H1 (cell line): Measurements from ENCODE around the gene DLG4. TPM values are rescaled to one million over a fixed set of nuclear protein-coding genes. Genes with fewer than 3 reads are reported as not detected.

ENCODE experiments used
- CTCF ChIA-PET: fragments of 300-600 bp; sonication (Branson Sonifier 250); formaldehyde crosslinking; loops from one replicate; lab custom pipeline; 2021; ENCODE audit not compliant: partially characterized antibody; lab: Charles Lee
- POLR2A ChIA-PET: fragments of 300-600 bp; sonication (Branson Sonifier 250); formaldehyde crosslinking; loops from one replicate; lab custom pipeline; 2021; ENCODE audit warnings: inconsistent platforms; ENCODE audit not compliant: partially characterized antibody; lab: Charles Lee
- DNase-seq, 2 experiments: peaks; one replicate each; pipeline versions ENCODE4 v3.0.0 to v3.0.0-alpha.2; 2010 to 2022; ENCODE audit warnings: low spot score in 2 of 2, low read depth in 1 of 2, mixed read lengths in 1 of 2
- FAIRE-seq: peaks from 2 replicates; lab custom pipeline; 2011; peaks lifted over from hg19 to GRCh38; lab: Jason Lieb, UNC
- H2AFZ ChIP-seq: 2 replicates; pipeline ENCODE4 v1.8.1; 2012; ENCODE audit warnings: low read length, inconsistent platforms
- H2AK5ac ChIP-seq: 2 replicates; pipeline ENCODE4 v1.6.1; 2013; ENCODE audit warnings: low read depth, low read length
- H2BK120ac ChIP-seq: replicated peaks from 2 replicates; pipeline ENCODE3; 2013; ENCODE audit warnings: low read depth, low read length, inconsistent platforms
- H2BK12ac ChIP-seq: 2 replicates; pipeline ENCODE4 v1.6.1; 2013; ENCODE audit warnings: low read depth, low read length
- H2BK15ac ChIP-seq: 2 replicates; pipeline ENCODE4 v1.6.1; 2013; ENCODE audit warnings: low read length
- H2BK20ac ChIP-seq: 2 replicates; pipeline ENCODE4 v1.6.1; 2013; ENCODE audit warnings: low read length
- H2BK5ac ChIP-seq: 2 replicates; pipeline ENCODE4 v1.6.1; 2013; ENCODE audit warnings: low read depth, low read length
- H3K14ac ChIP-seq: 2 replicates; pipeline ENCODE4 v1.6.1; 2013; ENCODE audit warnings: inconsistent platforms; ENCODE audit not compliant: insufficient read length
- H3K18ac ChIP-seq: 2 replicates; pipeline ENCODE4 v1.6.1; 2013; ENCODE audit warnings: low read length; ENCODE audit errors: extremely low read depth
- H3K23ac ChIP-seq: 2 replicates; pipeline ENCODE4 v1.6.1; 2013; ENCODE audit warnings: inconsistent platforms; ENCODE audit not compliant: insufficient read length
- H3K23me2 ChIP-seq: 2 replicates; pipeline ENCODE4 v1.6.1; 2013; ENCODE audit warnings: low read depth, low read length
- H3K27ac ChIP-seq: 2 replicates; pipeline ENCODE4 v1.6.1; 2011; ENCODE audit warnings: low read depth, low read length, inconsistent platforms
- H3K27me3 ChIP-seq, 4 experiments: replicated peaks in 1 of 4; 1 replicate in 1 of 4; 2 replicates in 3 of 4; pipeline versions ENCODE4 v1.6.1 to v1.8.1; 2011 to 2013; ENCODE audit warnings: low read length in 3 of 4, mild to moderate bottlenecking in 3 of 4, inconsistent platforms in 2 of 4, mixed read lengths in 2 of 4, moderate library complexity in 1 of 4; ENCODE audit not compliant: control insufficient read depth in 3 of 4, insufficient read depth in 3 of 4; ENCODE audit errors: extremely low read depth in 1 of 4
- H3K36me3 ChIP-seq, 4 experiments: 2 replicates each; pipeline versions ENCODE4 v1.6.1 to v1.8.1; 2011 to 2013; ENCODE audit warnings: mild to moderate bottlenecking in 4 of 4, low read length in 3 of 4, moderate library complexity in 2 of 4, control low read depth in 1 of 4, inconsistent platforms in 1 of 4; ENCODE audit not compliant: insufficient read depth in 4 of 4, control insufficient read depth in 2 of 4
- H3K4ac ChIP-seq: replicated peaks from 2 replicates; pipeline ENCODE3; 2013; ENCODE audit warnings: low read length, low read depth, mixed read lengths, inconsistent platforms; ENCODE audit not compliant: insufficient read length
- H3K4me1 ChIP-seq, 4 experiments: replicated peaks in 1 of 4; 1 replicate in 1 of 4; 2 replicates in 3 of 4; pipeline versions ENCODE4 v1.6.1 to v1.8.1; 2011 to 2013; ENCODE audit warnings: low read length in 3 of 4, inconsistent platforms in 2 of 4, mixed read lengths in 1 of 4; ENCODE audit not compliant: insufficient read depth in 4 of 4, control insufficient read depth in 3 of 4
- H3K4me2 ChIP-seq, 2 experiments: 2 replicates each; pipeline versions ENCODE4 v1.6.1 to v1.8.1; 2011 to 2013; ENCODE audit warnings: low read depth in 2 of 2, low read length in 2 of 2, control low read depth in 1 of 2, inconsistent platforms in 1 of 2, mild to moderate bottlenecking in 1 of 2; ENCODE audit not compliant: insufficient read depth in 1 of 2
- H3K4me3 ChIP-seq, 4 experiments: fragments of 200-600, 300-600 bp in 1 of 4; sonication (generic), shearing (Covaris generic), sonication (Bioruptor Twin) in 1 of 4; 2 replicates each; pipeline versions ENCODE4 v1.5.1 to v1.8.1; 2011 to 2016; ENCODE audit warnings: low read length in 4 of 4, low read depth in 3 of 4, control low read depth in 2 of 4, inconsistent platforms in 2 of 4, mild to moderate bottlenecking in 2 of 4, mixed read lengths in 1 of 4, moderate library complexity in 1 of 4; ENCODE audit not compliant: insufficient read depth in 2 of 4; ENCODE audit errors: extremely low read depth in 1 of 4
- H3K56ac ChIP-seq: replicated peaks from 2 replicates; pipeline ENCODE3; 2013; ENCODE audit warnings: low read depth, mild to moderate bottlenecking, mixed read lengths, low read length, inconsistent platforms; ENCODE audit not compliant: insufficient read length
- H3K79me1 ChIP-seq: 2 replicates; pipeline ENCODE4 v1.6.1; 2013; ENCODE audit warnings: low read depth, low read length, control low read depth
- H3K79me2 ChIP-seq, 2 experiments: 2 replicates each; pipeline versions ENCODE4 v1.6.1 to v1.8.1; 2012 to 2013; ENCODE audit warnings: low read length in 2 of 2, mild to moderate bottlenecking in 2 of 2, inconsistent platforms in 1 of 2; ENCODE audit not compliant: insufficient read depth in 2 of 2, control insufficient read depth in 1 of 2
- H3K9ac ChIP-seq, 4 experiments: replicated peaks in 1 of 4; 1 replicate in 1 of 4; 2 replicates in 3 of 4; pipeline versions ENCODE4 v1.6.1 to v1.8.1; 2011 to 2013; ENCODE audit warnings: low read depth in 3 of 4, low read length in 3 of 4, control low read depth in 2 of 4, mild to moderate bottlenecking in 2 of 4, moderate library complexity in 2 of 4, inconsistent platforms in 1 of 4; ENCODE audit errors: extremely low read depth in 1 of 4
- H3K9me3 ChIP-seq, 2 experiments: 2 replicates each; pipeline versions ENCODE4 v1.6.1 to v1.8.1; 2012 to 2013; ENCODE audit warnings: mild to moderate bottlenecking in 2 of 2, moderate library complexity in 2 of 2, control low read depth in 1 of 2, inconsistent platforms in 1 of 2, low read depth in 1 of 2, low read length in 1 of 2, mixed read lengths in 1 of 2; ENCODE audit not compliant: insufficient read depth in 2 of 2
- H4K20me1 ChIP-seq, 2 experiments: replicated peaks in 1 of 2; 2 replicates each; pipeline versions ENCODE3 to v1.8.1; 2011 to 2013; ENCODE audit warnings: inconsistent platforms in 2 of 2, low read length in 2 of 2, mild to moderate bottlenecking in 1 of 2; ENCODE audit not compliant: insufficient read depth in 2 of 2, control insufficient read depth in 1 of 2
- H4K5ac ChIP-seq: 2 replicates; pipeline ENCODE4 v1.6.1; 2013; ENCODE audit warnings: low read length, low read depth, mixed read lengths, inconsistent platforms; ENCODE audit not compliant: insufficient read length
- H4K8ac ChIP-seq: 2 replicates; pipeline ENCODE4 v1.8.0; 2013; ENCODE audit warnings: mild to moderate bottlenecking, moderate library complexity, low read length, inconsistent platforms; ENCODE audit not compliant: insufficient read depth; ENCODE audit errors: extremely low read depth
- H4K91ac ChIP-seq: replicated peaks from 2 replicates; pipeline ENCODE3; 2013; ENCODE audit warnings: low read length, mixed read lengths, inconsistent platforms; ENCODE audit not compliant: insufficient read length
- BCL11A ChIP-seq, 2 experiments: IDR thresholded peaks; one replicate each; pipeline ENCODE4 v1.6.1; 2011; ENCODE audit warnings: low read depth in 2 of 2, low read length in 2 of 2, mild to moderate bottlenecking in 2 of 2
- BRCA1 ChIP-seq: IDR thresholded peaks from 2 replicates; pipeline ENCODE4 v1.6.1; 2012; ENCODE audit warnings: low read depth, low read length, improper control_type of control experiment
- CHD2 ChIP-seq: IDR thresholded peaks from 2 replicates; pipeline ENCODE4 v1.6.1; 2012; ENCODE audit warnings: low read length, improper control_type of control experiment
- EZH2 ChIP-seq: fragments of 200-600 bp; sonication (generic); IDR thresholded peaks from 2 replicates; pipeline ENCODE4 v1.7.1; 2012; ENCODE audit warnings: low read depth, mild to moderate bottlenecking, moderate library complexity, low read length, inconsistent platforms; ENCODE audit not compliant: severe bottlenecking
- JUN ChIP-seq: IDR thresholded peaks from 2 replicates; pipeline ENCODE4 v1.6.1; 2011; ENCODE audit warnings: low read depth, mild to moderate bottlenecking, improper control_type of control experiment, low read length
- NANOG ChIP-seq: IDR thresholded peaks from 2 replicates; pipeline ENCODE4 v1.6.1; 2011; ENCODE audit warnings: low read length, low read depth, mild to moderate bottlenecking, inconsistent platforms; ENCODE audit not compliant: insufficient read depth, poor library complexity, severe bottlenecking
- RBBP5 ChIP-seq: IDR thresholded peaks from 2 replicates; pipeline ENCODE4 v1.7.1; 2012; ENCODE audit warnings: low read depth, mild to moderate bottlenecking, inconsistent platforms, low read length, moderate library complexity, borderline replicate concordance
- SIN3A ChIP-seq, 2 experiments: IDR thresholded peaks in 1 of 2; conservative IDR thresholded peaks in 1 of 2; 2 replicates each; pipeline ENCODE4 v1.6.1; 2011 to 2012; ENCODE audit warnings: low read length in 2 of 2, improper control_type of control experiment in 1 of 2, low read depth in 1 of 2, mild to moderate bottlenecking in 1 of 2
- SP1 ChIP-seq: IDR thresholded peaks from 2 replicates; pipeline ENCODE4 v1.6.1; 2011; ENCODE audit warnings: low read depth, low read length
- SP2 ChIP-seq: IDR thresholded peaks from 2 replicates; pipeline ENCODE4 v1.6.1; 2012; ENCODE audit warnings: mild to moderate bottlenecking, low read length, inconsistent platforms
- SP4 ChIP-seq: IDR thresholded peaks from 2 replicates; pipeline ENCODE4 v1.6.1; 2012; ENCODE audit warnings: low read length, inconsistent platforms
- SUZ12 ChIP-seq: fragments of 200-600 bp; sonication (generic); IDR thresholded peaks from 2 replicates; pipeline ENCODE4 v1.6.1; 2012; ENCODE audit warnings: mild to moderate bottlenecking, inconsistent platforms, low read length, moderate library complexity, mixed read lengths
- TAF1 ChIP-seq: IDR thresholded peaks from 2 replicates; pipeline ENCODE4 v1.6.1; 2011; ENCODE audit warnings: mild to moderate bottlenecking, low read depth, low read length
- TBP ChIP-seq: IDR thresholded peaks from 2 replicates; pipeline ENCODE4 v1.6.1; 2011; ENCODE audit warnings: low read depth, low read length, improper control_type of control experiment
- WGBS, 2 experiments: shearing (Covaris generic) in 1 of 2; methylation state at CpG; one replicate each; pipeline versions ENCODE4 v1.1.6 to v1.1.7; 2013 to 2015; ENCODE audit warnings: low lambda C conversion rate in 2 of 2, mixed read lengths in 2 of 2, inconsistent platforms in 1 of 2, low coverage in 1 of 2, missing lambda C conversion rate in 1 of 2; ENCODE audit not compliant: insufficient replicate concordance in 2 of 2, insufficient coverage in 1 of 2, insufficient read length in 1 of 2; ENCODE audit errors: extremely low coverage in 1 of 2, missing lambda C conversion rate in 1 of 2; 5-methylcytosine and 5-hydroxymethylcytosine counted together
- polyA plus RNA-seq, 7 experiments: library from polyadenylated mRNA; depleted of rRNA in 3 of 7; stranded (reverse) in 5 of 7; unstranded in 2 of 7; fragments of >200 nt in 5 of 7; fragments of 200-250 nt in 2 of 7; gene quantifications; 1 replicate in 5 of 7; 2 replicates in 1 of 7; 4 replicates in 1 of 7; pipeline versions ENCODE4 v1.2.1 to v1.2.3, GENCODE V29; 2011 to 2013; ENCODE audit warnings: missing spikeins in 2 of 7, mixed read lengths in 2 of 7
- total RNA-seq: library from RNA; stranded (reverse); fragmentation: NEBNext Ultra II Directional; extraction: Animal tissue kit (Norgen Biotek cat#: 25700); gene quantifications from 2 replicates; pipeline ENCODE4 v1.2.1, GENCODE V29; 2021
- TF ChIP-seq, protein P1 (sequence below): IDR thresholded peaks from 2 replicates; pipeline ENCODE4 v1.6.1; 2012; ENCODE audit warnings: inconsistent platforms

Gene DLG4
- total and polyA plus RNA-seq, 2 of the 8 experiments (the other 6 are each of a cell fraction or from before 2014, with no cell fraction given): 18.9 to 45.9 TPM

DNA sequence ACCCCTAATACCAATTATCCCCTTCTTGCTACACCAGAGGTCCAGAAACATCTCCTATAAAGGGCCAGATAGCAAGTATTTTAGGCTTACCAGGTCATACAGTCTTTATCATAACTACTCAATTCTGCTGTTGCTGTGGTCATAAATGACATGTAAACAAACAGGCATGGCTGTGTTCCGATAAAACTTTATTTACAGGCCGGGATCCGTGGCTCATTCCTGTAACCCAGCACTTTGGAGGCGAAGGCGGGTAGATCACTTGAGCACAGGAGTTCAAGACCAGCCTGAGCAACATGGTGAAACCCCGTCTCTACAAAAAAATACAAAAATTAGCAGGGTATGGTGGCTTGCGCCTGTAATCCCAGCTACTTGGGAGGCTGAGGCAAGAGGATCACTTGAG is 52.8 kb downstream of the DLG4 start:
- ChIA-PET POLR2A (interaction anchor here (0.7 to 1.1 kb wide), 2 partner anchors 34 to 112 kb away, joined by 3 read pairs; no protein-coding TSS in a partner anchor), CTCF (interaction anchor here (0.6 to 1.5 kb wide), 5 partner anchors 11 to 121 kb away, joined by 3 to 9 read pairs (median 4); no protein-coding TSS in a partner anchor)
- 95% methylated on average over 6 of the region's 7 CpGs; no CpG with 5 or more reads in 1 of the 2 experiments for WGBS, 2 experiments
- Histone ChIP-seq H3K9me3 (no peaks in the 10 kb centered on the region), H3K14ac (no peak overlapping the region), H2BK20ac (no peak overlapping the region), H3K18ac (no peak overlapping the region), H3K9ac (no peak overlapping the region), H3K27me3 (no peaks in the 10 kb centered on the region), H3K79me2 (no peaks in the 10 kb centered on the region), H2AK5ac (no peak overlapping the region), H3K4ac (no peak overlapping the region), H2AFZ (no peak overlapping the region), H3K79me1 (no peaks in the 10 kb centered on the region), H2BK120ac (no peak overlapping the region), H3K56ac (no peak overlapping the region), H3K23me2 (no peaks in the 10 kb centered on the region), H3K4me3 (no peak overlapping the region), H3K23ac (no peak overlapping the region), H3K36me3 (no peaks in the 10 kb centered on the region), H2BK5ac (no peak overlapping the region), H2BK12ac (no peak overlapping the region), H2BK15ac (no peak overlapping the region), H4K5ac (no peak overlapping the region), H3K4me2 (no peak overlapping the region), H3K4me1 (peaks cover 0 to 4% (median under 1%) of the 10 kb centered on the region in 4 experiments; a peak in 1 of 7 replicates), H3K27ac (no peak overlapping the region), H4K20me1 (no peaks in the 10 kb centered on the region), H4K8ac (no peak overlapping the region), H4K91ac (no peak overlapping the region)
- no peak for FAIRE-seq
- DNase-seq: no peak
- TF ChIP-seq SP1: no peak
- no peak for TF ChIP-seq RBBP5
- TF ChIP-seq, protein P1, sequence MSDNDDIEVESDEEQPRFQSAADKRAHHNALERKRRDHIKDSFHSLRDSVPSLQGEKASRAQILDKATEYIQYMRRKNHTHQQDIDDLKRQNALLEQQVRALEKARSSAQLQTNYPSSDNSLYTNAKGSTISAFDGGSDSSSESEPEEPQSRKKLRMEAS: no peak
- no peak for TF ChIP-seq SP2
- no peak for TF ChIP-seq TBP
- no peak for TF ChIP-seq CHD2
- no peak for TF ChIP-seq BCL11A (IDR thresholded peaks at IDR 0.05; ENCODE audit: low read depth in 2 of 2, low read length in 2 of 2)
- TF ChIP-seq EZH2: no peak
- no peak for TF ChIP-seq BRCA1
- TF ChIP-seq SP4: no peak
- TF ChIP-seq NANOG: no peak
- TF ChIP-seq TAF1: no peak
- no peak for TF ChIP-seq SUZ12
- TF ChIP-seq JUN: no peak
- TF ChIP-seq SIN3A (conservative IDR thresholded peaks at IDR 0.05 in 1 of 2, IDR thresholded peaks at IDR 0.05 in 1 of 2; ENCODE audit: low read depth in 1 of 2, low read length in 2 of 2): no peak
